A549 treated with GW870086 at 1 μM for 4 hours (cell line): Measurements from ENCODE around the gene KAT5. TPM values are rescaled to one million over a fixed set of nuclear protein-coding genes. Genes with fewer than 3 reads are reported as not detected.

Experiments used
- total RNA-seq: library from RNA; stranded (reverse); fragments of 200-300 nt; extraction: Qiagen RNA extraction; gene quantifications from 5 replicates; pipeline ENCODE4 v1.2.3, GENCODE V29; 2022; ENCODE audit warnings: low read depth

Gene KAT5
- total RNA-seq = 40.6 to 53.9 TPM (median 50.3 TPM) in 5 replicates

DNA sequence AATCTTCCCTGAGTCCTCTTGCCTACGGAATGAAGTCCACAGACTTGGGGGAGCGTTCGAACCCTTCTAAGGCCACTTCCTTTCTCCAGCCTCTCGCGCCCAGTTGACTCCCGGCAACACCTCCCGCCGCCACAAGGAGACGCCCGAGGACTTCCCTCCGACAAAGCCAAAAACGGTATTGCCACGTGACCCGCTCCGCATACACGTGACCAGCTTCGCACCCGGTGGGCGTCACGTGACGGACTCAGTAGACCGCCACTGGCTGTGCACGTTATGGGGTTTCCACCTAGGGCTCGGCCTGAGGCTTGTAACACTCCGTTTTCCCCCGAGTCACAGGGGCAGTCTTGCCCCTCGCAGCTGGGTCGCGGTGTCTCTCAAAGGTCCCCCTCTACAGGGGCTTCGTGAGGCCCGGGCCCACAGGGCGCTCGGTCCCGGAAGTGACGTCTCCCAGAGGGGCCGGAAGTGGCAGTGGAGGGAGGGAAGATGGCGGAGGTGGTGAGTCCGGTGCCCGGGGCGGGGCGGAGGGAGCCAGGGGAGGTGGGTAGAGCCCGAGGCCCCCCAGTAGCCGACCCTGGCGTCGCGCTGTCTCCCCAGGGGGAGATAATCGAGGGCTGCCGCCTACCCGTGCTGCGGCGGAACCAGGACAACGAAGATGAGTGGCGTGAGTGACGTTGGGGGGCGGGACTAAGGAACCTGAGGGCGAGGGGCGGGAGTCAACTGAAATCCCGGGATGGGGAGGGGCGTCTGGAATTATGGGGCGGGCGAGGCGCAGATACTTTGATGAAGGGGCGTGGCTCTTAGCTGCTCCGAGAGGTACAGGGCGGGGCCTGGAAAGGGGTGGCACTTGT lies at the start of gene KAT5:
Gene KAT5 (plus strand): TSS at position 468 of the 848 bp plus-strand sequence. CDS start 16 bp downstream, at position 484.

DNA sequence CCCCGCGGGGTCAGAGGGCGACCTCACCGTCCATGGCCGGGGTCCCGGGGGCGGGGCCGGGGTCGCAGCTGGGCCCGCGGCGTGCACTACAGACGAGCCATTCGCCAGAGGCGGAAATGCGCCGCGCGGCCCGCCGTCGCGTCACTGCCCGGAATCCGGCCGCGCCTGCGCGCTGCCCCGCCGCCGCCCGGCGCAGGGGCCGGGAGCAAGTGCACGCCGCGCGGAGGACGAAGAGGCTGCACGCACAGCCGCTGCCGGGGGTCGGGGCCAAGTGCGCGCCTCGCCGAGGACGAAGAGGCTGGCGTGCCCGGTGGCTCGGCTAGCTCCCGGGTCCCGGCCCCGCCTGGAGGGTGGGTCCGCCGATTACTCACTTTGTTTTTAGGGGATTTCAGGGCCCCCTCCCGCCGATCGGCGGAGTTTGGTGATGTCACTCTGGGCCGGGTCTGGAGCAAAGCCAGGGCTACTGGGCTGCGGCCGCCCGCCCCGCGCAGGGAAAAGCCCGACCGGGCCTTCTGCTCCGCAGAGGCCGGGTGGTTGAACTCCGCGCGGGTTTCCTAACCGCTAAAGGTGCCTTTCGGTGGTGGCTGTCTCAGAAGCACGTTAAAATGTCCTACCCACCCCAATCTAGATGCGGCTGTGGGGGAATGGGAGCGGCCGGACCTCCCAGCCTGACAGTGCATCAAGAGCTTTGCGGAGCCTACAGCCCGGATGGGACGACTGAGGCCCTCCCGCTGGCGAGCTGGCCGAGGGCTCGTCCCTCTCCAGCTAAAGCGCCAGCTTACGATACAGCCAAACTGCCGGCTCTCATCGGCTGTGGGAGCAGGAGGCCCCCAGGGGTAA lies 49.0 kb upstream of the KAT5 start, which contains the start of gene RELA:
Gene RELA (minus strand): TSS at position 118 of the 840 bp plus-strand sequence. CDS start 84 bp downstream, at position 34.

DNA sequence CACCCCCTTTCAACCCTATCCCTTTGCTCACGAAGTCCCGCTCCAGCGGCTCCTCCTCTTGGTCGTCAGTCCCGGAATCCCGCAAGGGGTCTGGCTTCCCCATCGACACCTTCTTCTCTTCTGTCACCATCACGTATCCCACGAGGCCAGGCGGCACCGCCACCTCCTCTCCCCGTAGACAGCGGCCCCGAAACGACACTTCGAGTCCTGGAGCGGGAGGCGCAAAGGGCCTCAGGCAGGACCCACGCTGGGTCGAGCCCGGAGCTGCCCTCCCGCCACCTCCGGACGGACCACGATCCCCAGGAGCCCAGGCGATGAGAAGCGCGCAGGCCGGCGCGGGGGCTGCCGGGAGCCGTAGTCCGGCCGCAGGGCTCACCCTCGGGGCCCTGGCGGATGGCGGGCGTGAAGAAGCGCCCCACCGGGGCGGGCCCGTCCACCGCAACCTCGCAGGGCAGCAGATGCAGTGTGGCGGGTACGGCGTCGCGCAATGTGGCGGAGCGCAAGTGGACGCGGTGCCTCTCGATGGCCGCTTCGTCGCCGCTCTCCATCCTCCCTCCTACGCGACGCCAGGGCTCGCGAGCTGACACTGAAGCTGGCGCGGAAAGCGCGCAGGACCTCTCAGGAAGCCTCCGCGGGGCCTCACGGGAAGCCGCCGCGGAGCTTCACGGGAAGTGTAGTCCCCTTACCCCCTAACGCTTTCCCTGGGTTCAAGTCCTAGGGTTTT lies 8.3 kb downstream of the KAT5 start, which contains the start of gene RNASEH2C:
Gene RNASEH2C (minus strand): TSS at position 588 of the 724 bp plus-strand sequence. CDS start 40 bp downstream, at position 548.

Other genes starting within 250 kb of the KAT5 start
- gene MALAT1, start 213.2 kb upstream of the KAT5 start, total RNA-seq = 35.0 to 89.7 TPM (median 73.8 TPM) in 5 replicates
- 46.9 to 64.2 TPM (median 62.2 TPM) in 5 replicates for gene SCYL1, start 187.2 kb upstream of the KAT5 start, total RNA-seq
- 90.4 to 131 TPM (median 110 TPM) in 5 replicates for gene LTBP3, start 153.9 kb upstream of the KAT5 start, total RNA-seq
- 65.2 to 81.7 TPM (median 80.6 TPM) in 5 replicates for gene ZNRD2, start 141.8 kb upstream of the KAT5 start, total RNA-seq
- 29.6 to 51.1 TPM (median 48.0 TPM) in 5 replicates for gene FAM89B, start 139.7 kb upstream of the KAT5 start, total RNA-seq
- 28.2 to 38.2 TPM (median 34.7 TPM) in 5 replicates for gene EHBP1L1, start 136.2 kb upstream of the KAT5 start, total RNA-seq
- gene KCNK7, start 116.5 kb upstream of the KAT5 start, total RNA-seq = 0.29 to 0.82 TPM (median 0.41 TPM) in 5 replicates
- 38.9 to 53.5 TPM (median 48.3 TPM) in 5 replicates for gene MAP3K11, start 98.0 kb upstream of the KAT5 start, total RNA-seq
- gene PCNX3, start 96.5 kb upstream of the KAT5 start, total RNA-seq = 26.1 to 36.6 TPM (median 36.0 TPM) in 5 replicates
- 12.7 to 19.1 TPM (median 17.6 TPM) in 5 replicates for gene SIPA1, start 74.2 kb upstream of the KAT5 start, total RNA-seq
- 62.9 to 74.7 TPM (median 72.1 TPM) in 5 replicates for gene RELA, start 49.3 kb upstream of the KAT5 start, total RNA-seq
- gene RNASEH2C, start 8.5 kb downstream of the KAT5 start, total RNA-seq = 39.2 to 49.6 TPM (median 47.9 TPM) in 5 replicates
- gene AP5B1, start 68.7 kb downstream of the KAT5 start, total RNA-seq = 8.5 to 12.1 TPM (median 10.7 TPM) in 5 replicates
- gene OVOL1, start 74.8 kb downstream of the KAT5 start, total RNA-seq = 0.05 to 0.09 TPM (median 0.08 TPM) in 3 of 5 replicates, not detected in the others
- 0.05 to 0.08 TPM (median 0.07 TPM) in 3 of 5 replicates, not detected in the others for gene SNX32, start 121.7 kb downstream of the KAT5 start, total RNA-seq
- 1,820 to 2,323 TPM (median 2,200 TPM) in 5 replicates for gene CFL1, start 145.9 kb downstream of the KAT5 start, total RNA-seq
- gene MUS81, start 148.2 kb downstream of the KAT5 start, total RNA-seq = 20.1 to 33.6 TPM (median 29.6 TPM) in 5 replicates
- 0.64 to 1.2 TPM (median 1.1 TPM) in 5 replicates for gene EFEMP2, start 160.5 kb downstream of the KAT5 start, total RNA-seq
- gene CTSW, start 167.6 kb downstream of the KAT5 start, total RNA-seq = 0.09 to 0.10 TPM in 2 of 5 replicates, not detected in the others
- gene FIBP, start 176.2 kb downstream of the KAT5 start, total RNA-seq = 73.7 to 85.9 TPM (median 84.2 TPM) in 5 replicates
- 30.0 to 43.4 TPM (median 41.9 TPM) in 5 replicates for gene CCDC85B, start 178.4 kb downstream of the KAT5 start, total RNA-seq
- 125 to 190 TPM (median 143 TPM) in 5 replicates for gene FOSL1, start 188.1 kb downstream of the KAT5 start, total RNA-seq
- gene C11orf68, start 206.8 kb downstream of the KAT5 start, total RNA-seq = 32.7 to 44.7 TPM (median 43.0 TPM) in 5 replicates
- gene DRAP1, start 207.2 kb downstream of the KAT5 start, total RNA-seq = 183 to 254 TPM (median 197 TPM) in 5 replicates
- not detected in 5 replicates for gene TSGA10IP, start 233.2 kb downstream of the KAT5 start, total RNA-seq
- gene SART1, start 249.5 kb downstream of the KAT5 start, total RNA-seq = 47.0 to 61.7 TPM (median 60.4 TPM) in 5 replicates